ENCODE measurements around the gene UTP11.
A peak's percentile ranks its signal among the peaks of the same experiment; 100 is the strongest.
"Not testable (repeated sequence)": the region's sequence is repeated elsewhere in the genome, so short reads cannot be mapped to it uniquely, and the experiment has no call there.

Gene UTP11
- 14.0 to 29.3 reads per million in 2 donors for total RNA-seq

- peak; percentile 79 for DNase-seq
These were observed at the start of gene UTP11 for GRCh38 chr1:38012363-38013226. Gene UTP11 (plus strand): TSS chr1:38012734. CDS start chr1:38012803, 69 bp downstream.

GRCh38 chr1:37964106-37964505 lies 48.4 kb upstream of the UTP11 start:
- not testable (repeated sequence) for DNase-seq

GRCh38 chr1:37965301-37965700 lies 47.2 kb upstream of the UTP11 start:
- DNase-seq: no peak

- not testable (repeated sequence) for DNase-seq
These were observed 38.9 kb upstream of the UTP11 start for GRCh38 chr1:37973684-37974083.

GRCh38 chr1:37974567-37974966 lies 38.0 kb upstream of the UTP11 start:
- no peak for DNase-seq

- DNase-seq: not testable (repeated sequence)
These were observed 37.5 kb upstream of the UTP11 start for GRCh38 chr1:37975083-37975482.

GRCh38 chr1:37978541-37978940 lies 34.0 kb upstream of the UTP11 start:
- DNase-seq: no peak

GRCh38 chr1:37983546-37983945 lies 29.0 kb upstream of the UTP11 start:
- no peak for DNase-seq

- no peak for DNase-seq
These were observed 24.9 kb upstream of the UTP11 start for GRCh38 chr1:37987679-37988078.

- peak; percentile 23 for DNase-seq
These were observed 23.1 kb upstream of the UTP11 start for GRCh38 chr1:37989361-37989930.

- DNase-seq: no peak
These were observed 17.5 kb upstream of the UTP11 start for GRCh38 chr1:37994886-37995566.

- DNase-seq: no peak
These were observed 16.7 kb upstream of the UTP11 start for GRCh38 chr1:37995751-37996345.

- DNase-seq: no peak
These were observed 15.1 kb upstream of the UTP11 start for GRCh38 chr1:37997256-37998088.

GRCh38 chr1:37998089-37998808 lies 14.3 kb upstream of the UTP11 start:
- no peak for DNase-seq

GRCh38 chr1:37998913-37999429 lies 13.6 kb upstream of the UTP11 start:
- DNase-seq: no peak

GRCh38 chr1:37999430-38000232 lies 12.9 kb upstream of the UTP11 start:
- DNase-seq: no peak

- DNase-seq: no peak
These were observed 12.4 kb upstream of the UTP11 start for GRCh38 chr1:38000233-38000528.

- no peak for DNase-seq
These were observed 11.7 kb upstream of the UTP11 start for GRCh38 chr1:38000529-38001455.

Data from T-helper 9 cell (primary cell).